Coronary artery (tissue), 2 donors: ENCODE data around the gene BCL2L2.

Source experiments
- DNase-seq: peaks from one replicate; pipeline ENCODE4 v3.0.0-alpha.2; 2017; ENCODE audit warnings: low spot score
- H3K27ac ChIP-seq, 2 donors: fragments of 200-600 bp; sonication (generic); one replicate each; pipeline ENCODE4 v1.5.1; 2016 to 2019
- H3K4me3 ChIP-seq: fragments of 200-600 bp; sonication (generic); 2 replicates; pipeline ENCODE4 v1.5.1; 2016; ENCODE audit warnings: mild to moderate bottlenecking, moderate library complexity
- TF ChIP-seq, protein P1 (sequence below): fragments of 200-600 bp; sonication (generic); IDR thresholded peaks from one replicate; pipeline ENCODE4 v1.5.1; 2019; ENCODE audit warnings: antibody characterized with exemption

Gene BCL2L2

DNA sequence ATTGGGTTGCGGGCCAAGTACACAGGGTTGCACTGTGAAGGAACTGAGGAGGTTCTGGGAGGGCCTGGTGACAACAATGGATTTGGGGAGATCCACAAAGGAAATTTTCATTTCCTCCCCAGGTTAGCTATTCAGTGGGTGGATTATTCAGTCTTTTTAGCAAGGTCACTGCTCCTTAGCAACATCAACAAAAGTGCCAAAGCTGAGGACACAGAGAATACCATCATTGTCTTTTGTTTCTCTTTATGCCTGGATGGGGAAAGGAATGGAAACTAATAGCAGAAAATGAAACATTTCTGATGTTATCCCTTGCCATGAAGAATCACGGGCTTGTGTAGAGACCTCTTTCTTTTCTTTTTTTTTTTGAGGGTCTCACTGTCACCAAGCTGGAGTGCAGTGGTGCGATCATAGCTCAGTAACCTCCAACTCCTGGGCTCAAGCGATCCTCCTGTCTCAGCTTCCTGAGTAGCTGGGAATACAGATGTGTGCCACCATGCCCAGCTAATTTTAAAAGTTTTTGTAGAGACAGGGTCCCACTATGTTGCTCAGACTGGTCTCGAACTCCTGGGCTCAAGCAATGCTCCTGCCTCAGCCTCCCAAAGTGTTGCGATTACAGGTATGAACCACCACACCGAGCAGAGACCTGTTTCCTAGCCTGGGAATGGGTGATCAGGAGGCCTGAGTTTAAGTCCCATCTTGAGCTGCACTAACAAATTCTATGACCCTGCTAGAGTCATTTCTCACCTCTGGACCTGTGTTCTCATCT, 10.4 kb upstream of the BCL2L2 start:
- Histone ChIP-seq H3K27ac (no peak overlapping the region), H3K4me3 (no peak overlapping the region)
- DNase-seq, result no peak
- TF ChIP-seq, protein P1, sequence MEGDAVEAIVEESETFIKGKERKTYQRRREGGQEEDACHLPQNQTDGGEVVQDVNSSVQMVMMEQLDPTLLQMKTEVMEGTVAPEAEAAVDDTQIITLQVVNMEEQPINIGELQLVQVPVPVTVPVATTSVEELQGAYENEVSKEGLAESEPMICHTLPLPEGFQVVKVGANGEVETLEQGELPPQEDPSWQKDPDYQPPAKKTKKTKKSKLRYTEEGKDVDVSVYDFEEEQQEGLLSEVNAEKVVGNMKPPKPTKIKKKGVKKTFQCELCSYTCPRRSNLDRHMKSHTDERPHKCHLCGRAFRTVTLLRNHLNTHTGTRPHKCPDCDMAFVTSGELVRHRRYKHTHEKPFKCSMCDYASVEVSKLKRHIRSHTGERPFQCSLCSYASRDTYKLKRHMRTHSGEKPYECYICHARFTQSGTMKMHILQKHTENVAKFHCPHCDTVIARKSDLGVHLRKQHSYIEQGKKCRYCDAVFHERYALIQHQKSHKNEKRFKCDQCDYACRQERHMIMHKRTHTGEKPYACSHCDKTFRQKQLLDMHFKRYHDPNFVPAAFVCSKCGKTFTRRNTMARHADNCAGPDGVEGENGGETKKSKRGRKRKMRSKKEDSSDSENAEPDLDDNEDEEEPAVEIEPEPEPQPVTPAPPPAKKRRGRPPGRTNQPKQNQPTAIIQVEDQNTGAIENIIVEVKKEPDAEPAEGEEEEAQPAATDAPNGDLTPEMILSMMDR, result no peak

DNA sequence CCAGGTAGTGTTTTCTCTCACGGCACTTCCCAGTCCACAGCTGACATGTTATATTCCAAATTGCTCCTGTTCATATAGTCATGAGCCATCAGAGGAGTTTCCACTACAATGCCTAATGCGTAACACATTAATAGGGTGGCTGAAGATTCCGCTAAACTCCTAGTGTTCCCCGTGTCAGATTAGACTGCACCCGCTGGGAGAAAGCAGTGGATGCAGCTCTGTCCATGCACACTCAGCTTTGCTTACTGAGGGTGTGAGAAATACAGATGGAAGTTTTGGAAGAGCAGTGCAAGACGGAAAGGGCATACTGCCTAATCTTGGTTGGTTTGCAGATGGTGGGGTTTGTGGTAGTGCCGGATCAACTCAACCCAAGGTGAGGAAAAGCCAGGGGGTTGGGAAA, 9.5 kb upstream of the BCL2L2 start:
- no peak for DNase-seq
- H3K27ac ChIP-seq, result no peak overlapping the region
- H3K4me3 ChIP-seq, result no peak overlapping the region
- TF ChIP-seq, protein P1, result no peak

DNA sequence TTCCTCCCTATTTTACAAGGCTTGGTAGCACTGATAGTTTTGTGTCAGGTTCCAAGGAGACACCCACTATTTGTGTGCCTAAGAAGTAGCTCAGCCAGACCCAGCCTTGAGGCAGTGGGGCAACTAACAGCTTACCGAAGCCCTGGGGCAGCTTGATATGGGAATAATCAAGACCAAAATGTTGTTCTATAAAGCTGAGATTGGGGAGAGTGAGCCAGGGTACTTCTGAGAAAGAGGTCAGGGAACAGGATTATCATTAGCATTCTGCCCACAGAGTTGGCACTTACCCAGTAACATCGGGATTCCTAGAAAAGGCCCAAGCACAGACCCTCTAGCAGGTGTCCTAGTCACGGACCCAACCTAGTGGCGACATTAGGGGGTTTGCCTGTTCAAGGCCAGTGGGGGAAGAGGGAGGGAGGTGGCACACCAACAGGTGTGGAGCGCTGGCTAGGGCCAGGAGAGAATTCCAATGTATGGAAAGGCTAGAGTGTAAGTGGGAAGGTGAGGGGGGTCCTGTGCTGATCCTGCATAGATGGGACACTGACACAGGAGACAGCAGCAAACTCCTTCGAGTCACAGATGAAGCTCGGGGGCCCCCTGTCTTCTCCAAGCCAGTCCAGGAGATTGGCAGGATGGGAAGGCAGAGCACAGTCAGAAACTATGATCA, 8.9 kb upstream of the BCL2L2 start:
- TF ChIP-seq, protein P1, result no peak
- Histone ChIP-seq H3K4me3 (no peak overlapping the region), H3K27ac (peak overlapping the region in 1 of 2 donors; percentile 35)
- DNase-seq, result no peak

DNA sequence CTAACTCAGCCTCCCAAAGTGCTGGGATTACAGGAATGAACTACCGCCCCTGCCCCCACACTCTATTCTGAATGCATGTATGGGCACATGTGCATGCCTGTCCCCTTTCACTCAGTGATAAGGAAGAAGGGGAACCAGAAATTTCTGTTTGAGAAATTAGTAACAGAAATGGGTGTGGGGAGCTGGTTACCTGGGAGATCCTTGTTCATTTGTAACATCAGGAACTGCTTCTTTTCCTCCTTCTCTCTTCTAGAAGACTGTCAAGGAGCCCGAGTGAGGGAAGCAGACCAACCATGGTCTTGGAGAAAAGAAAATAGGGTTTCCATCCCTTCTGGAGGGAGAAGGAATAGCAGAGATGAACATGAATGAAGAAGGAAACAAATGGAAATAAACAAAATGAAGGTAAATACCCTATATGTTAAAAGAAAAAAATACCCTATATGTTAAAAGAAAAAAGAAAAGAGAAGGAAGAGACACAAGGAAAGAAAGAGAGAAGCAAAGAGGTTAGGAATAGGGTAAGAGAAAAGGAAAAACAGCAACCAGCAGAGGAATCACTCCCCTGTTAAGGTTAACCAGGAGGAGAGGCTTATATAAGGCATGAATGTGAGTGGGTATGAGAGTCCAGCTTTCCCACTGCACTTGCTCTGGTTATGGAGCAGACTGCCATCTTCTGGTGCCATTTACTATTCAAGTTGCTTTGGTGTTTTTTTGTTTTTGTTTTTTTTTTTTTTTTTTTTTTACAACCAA, 7.2 kb upstream of the BCL2L2 start:
- Histone ChIP-seq H3K27ac (peak overlapping the region in 1 of 2 donors; percentile 69), H3K4me3 (no peak overlapping the region)
- no peak for DNase-seq
- TF ChIP-seq, protein P1, result no peak

DNA sequence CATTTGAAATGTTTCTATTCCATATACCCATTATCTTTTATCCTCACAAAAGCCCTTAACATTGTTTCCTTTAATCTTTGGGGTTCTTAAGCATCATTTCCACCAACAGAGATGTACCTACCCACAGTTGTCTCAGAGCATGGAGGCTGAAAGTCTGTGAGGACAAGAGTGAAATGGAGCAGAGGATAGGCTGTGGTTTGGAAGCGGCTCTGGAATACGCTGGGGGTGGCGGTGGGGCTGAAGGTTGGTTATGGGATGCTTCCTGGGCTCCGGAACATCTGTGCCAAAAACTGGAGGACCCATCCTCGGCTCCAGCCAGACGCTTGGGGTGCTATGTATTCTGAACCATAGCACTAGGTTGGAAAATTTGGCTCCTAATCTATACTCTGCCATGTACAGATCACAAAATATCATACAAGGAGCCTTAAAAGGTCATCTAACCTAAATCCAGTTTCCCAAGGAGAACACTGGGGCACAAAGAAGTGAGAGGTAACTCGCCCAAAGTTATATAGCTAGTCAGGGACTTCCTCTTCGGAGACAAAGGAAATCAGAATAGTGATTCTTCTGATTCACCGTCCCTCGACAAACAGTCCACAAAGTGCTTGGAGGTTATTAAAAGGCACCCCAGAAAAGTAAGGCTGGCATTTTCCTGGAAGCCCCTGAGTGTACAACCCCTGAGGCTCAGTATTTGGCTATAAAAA, 6.5 kb upstream of the BCL2L2 start:
- peak overlapping the region; percentile 97 to 100 for H3K27ac ChIP-seq
- TF ChIP-seq, protein P1, result no peak
- DNase-seq, result no peak
- H3K4me3 ChIP-seq, result peak overlapping the region; percentile 92

DNA sequence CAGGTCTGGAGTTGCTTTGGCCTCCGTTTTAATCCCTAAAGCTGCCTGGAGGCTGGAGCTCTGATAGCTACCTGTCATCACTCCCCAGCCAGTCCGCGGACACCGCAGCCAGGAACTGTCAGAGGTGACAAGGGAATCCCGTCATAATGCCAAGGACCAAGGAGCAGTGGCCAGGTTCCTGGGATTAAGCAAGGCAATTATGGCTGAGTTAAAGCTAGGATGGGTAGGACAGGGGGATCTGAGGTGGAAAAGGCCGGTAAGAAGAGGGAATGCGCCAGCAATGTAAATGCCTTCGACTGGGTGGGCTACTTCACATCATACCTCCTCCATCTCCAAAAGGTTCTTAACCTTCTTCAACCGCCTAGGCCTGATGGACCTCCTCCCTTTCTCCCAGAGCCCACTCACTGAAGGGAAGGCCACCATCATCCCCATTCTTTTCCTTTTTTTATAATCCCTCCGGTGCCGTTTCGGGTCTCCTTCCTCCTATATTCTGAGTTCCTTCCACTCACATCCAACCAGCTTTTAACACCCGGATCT, 5.9 kb upstream of the BCL2L2 start:
- Histone ChIP-seq H3K27ac (peak overlapping the region; percentile 97 to 100), H3K4me3 (peak overlapping the region; percentile 92)
- TF ChIP-seq, protein P1, result no peak
- DNase-seq, result no peak
